Fibroblast of lung (primary cell): ENCODE data around the gene OPRM1.

Experiments
- EZH2 ChIP-seq: IDR thresholded peaks from 2 replicates; pipeline ENCODE4 v1.5.1; 2012; ENCODE audit warnings: low read length, control low read depth, mild to moderate bottlenecking; ENCODE audit errors: missing control alignments
- TF ChIP-seq, protein P1 (sequence below), 2 donors: IDR thresholded peaks in 1 of 2; conservative IDR thresholded peaks in 1 of 2; 1 replicate in 1 of 2; 2 replicates in 1 of 2; pipeline ENCODE4 v1.5.1; 2011 to 2012; ENCODE audit warnings: low read length in 2 of 2, control low read depth in 1 of 2, inconsistent platforms in 1 of 2, low read depth in 1 of 2, mild to moderate bottlenecking in 1 of 2

DNA sequence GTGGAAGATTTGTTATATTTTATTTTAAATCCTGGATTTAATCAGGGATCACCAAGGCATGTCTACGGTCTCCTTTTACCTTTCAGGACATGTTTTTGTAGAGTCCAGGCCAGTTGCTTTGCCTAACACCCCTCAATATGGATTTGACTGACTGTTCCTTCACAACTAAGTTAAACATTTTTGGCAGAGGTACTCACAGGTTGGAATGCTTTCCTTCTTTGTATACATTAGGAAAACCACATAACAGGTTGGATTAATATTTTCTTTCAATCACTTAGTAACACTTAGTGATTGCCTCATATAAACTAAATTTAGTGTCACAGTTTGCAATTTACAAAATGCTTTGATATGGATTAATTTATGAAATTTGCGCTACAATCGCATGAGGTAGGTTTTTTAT is 253.0 kb downstream of the OPRM1 start:
- TF ChIP-seq, protein P1, sequence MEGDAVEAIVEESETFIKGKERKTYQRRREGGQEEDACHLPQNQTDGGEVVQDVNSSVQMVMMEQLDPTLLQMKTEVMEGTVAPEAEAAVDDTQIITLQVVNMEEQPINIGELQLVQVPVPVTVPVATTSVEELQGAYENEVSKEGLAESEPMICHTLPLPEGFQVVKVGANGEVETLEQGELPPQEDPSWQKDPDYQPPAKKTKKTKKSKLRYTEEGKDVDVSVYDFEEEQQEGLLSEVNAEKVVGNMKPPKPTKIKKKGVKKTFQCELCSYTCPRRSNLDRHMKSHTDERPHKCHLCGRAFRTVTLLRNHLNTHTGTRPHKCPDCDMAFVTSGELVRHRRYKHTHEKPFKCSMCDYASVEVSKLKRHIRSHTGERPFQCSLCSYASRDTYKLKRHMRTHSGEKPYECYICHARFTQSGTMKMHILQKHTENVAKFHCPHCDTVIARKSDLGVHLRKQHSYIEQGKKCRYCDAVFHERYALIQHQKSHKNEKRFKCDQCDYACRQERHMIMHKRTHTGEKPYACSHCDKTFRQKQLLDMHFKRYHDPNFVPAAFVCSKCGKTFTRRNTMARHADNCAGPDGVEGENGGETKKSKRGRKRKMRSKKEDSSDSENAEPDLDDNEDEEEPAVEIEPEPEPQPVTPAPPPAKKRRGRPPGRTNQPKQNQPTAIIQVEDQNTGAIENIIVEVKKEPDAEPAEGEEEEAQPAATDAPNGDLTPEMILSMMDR (conservative IDR thresholded peaks at IDR 0.05 in 1 of 2, IDR thresholded peaks at IDR 0.05 in 1 of 2; ENCODE audit: low read depth in 1 of 2, low read length in 2 of 2): no peak
- TF ChIP-seq EZH2: no peak
